ENCODE data around the gene CCIN.

CCIN gene

DNA sequence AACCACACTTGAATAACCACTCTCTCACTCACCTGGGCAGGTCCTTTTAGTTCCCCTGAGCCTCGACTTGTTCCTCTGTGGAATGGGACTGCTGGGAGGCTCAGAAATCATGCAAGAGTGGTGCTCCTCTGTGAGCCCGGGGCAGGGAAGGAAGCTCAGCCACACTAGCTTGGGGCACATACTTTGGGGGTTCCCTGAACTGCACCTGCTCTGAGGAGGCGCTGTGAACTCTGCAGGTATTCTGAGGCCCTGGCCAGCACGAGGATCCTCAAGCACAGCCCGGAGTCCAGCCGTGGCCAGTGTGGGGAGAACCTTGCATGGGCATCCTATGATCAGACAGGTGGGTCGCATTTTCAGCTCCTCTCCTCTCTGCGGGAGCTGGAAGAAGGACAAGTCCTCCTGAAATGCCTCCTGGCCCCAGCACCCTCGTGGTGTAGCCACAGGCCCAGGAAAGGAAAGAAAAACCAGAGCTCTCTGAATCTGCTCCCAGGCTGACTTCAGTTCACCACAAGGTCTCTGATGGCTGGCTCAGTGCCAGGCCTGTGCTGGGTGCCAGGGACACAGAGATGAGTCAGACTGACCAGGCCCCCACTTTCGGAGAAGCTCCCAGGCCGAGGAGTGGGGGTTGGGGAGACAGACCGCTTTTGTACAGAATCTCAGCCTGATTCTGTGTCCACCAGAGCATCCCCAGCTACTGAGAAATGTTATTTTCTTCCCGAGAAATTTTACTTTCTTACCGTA, 20.7 kb upstream of the CCIN start:
- no peaks in the 10 kb centered on the region for H3K4me1 ChIP-seq (ENCODE audit: control insufficient read depth, insufficient read depth, low read length)
- no peak overlapping the region for H3K27ac ChIP-seq (ENCODE audit: insufficient read depth, low read depth, low read length, poor library complexity, severe bottlenecking)
- 91 to 92% methylated on average over 14 of the region's 14 CpGs for WGBS, 2 experiments
- H3K27me3 ChIP-seq (ENCODE audit: control insufficient read depth, insufficient read depth, low read length, poor library complexity, severe bottlenecking) = no peaks in the 10 kb centered on the region
- H3K36me3 ChIP-seq (ENCODE audit: control insufficient read depth, insufficient read depth, low read length) = peaks cover 8% of the 10 kb centered on the region
- H3K9me3 ChIP-seq (ENCODE audit: control insufficient read depth, low read length) = no peaks in the 10 kb centered on the region
- no peak overlapping the region for H3K4me3 ChIP-seq (ENCODE audit: insufficient read depth, low read depth, low read length)

DNA sequence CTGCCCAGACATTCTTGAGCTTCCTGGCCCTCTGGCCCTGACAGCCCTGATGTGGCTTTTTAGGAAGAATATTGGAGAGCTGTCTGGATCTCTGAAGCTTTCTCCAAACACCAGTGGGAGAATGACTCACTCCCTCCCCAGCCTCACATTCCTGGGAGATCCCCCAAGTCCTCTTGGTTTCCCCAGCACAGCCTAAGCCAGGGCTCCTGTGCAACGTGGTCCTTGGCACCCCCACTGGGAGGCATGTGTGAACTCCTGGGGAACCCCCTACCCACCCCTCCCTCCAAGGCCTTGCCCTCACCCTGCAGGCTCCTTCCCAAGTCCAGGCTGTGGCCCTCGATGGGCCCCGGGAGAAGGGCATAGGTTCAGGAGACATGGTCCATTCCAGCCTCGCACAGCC, 20.0 kb upstream of the CCIN start:
- Histone ChIP-seq H3K36me3 (ENCODE audit: control insufficient read depth, insufficient read depth, low read length) (peaks cover 4% of the 10 kb centered on the region), H3K9me3 (ENCODE audit: control insufficient read depth, low read length) (no peaks in the 10 kb centered on the region), H3K27ac (ENCODE audit: insufficient read depth, low read depth, low read length, poor library complexity, severe bottlenecking) (no peak overlapping the region), H3K4me1 (ENCODE audit: control insufficient read depth, insufficient read depth, low read length) (no peaks in the 10 kb centered on the region), H3K4me3 (ENCODE audit: insufficient read depth, low read depth, low read length) (no peak overlapping the region), H3K27me3 (ENCODE audit: control insufficient read depth, insufficient read depth, low read length, poor library complexity, severe bottlenecking) (no peaks in the 10 kb centered on the region)
- WGBS, 2 experiments = 88 to 89% methylated on average over 4 of the region's 4 CpGs

DNA sequence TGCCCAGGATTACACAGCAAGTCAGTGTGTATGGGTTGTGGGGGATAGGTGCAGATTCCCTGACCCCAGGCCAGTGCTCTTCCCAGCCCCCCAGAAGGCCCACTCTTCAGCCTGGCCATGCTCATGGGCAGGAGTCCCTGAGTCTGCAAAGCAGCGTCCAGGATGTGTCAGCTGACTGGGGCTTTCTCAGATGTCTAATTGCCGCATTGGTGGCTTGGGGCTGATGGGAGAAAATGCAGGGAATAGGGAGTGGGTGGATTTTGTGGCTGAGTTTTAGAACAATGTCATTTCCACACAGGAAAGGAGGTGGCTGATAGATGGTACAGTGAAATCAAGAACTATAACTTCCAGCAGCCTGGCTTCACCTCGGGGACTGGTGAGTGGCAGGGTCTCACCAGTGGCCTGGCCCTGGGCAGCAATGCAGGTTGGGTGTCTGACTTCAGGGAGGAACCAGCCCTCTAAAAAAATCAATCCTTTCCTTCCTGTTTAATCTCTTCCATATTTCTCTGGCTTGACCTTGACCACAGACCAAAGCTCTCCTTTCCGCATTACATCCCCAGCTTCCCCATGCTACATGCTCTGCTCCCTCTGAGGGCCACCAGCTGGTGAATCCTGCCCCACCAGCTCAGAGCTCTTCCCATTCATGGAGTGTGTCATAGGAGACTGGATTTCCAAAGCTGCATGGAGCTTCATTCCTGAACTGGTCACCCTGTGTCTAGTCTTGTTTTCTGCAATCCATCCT, 18.4 kb upstream of the CCIN start:
- 90 to 93% methylated on average over 4 of the region's 4 CpGs for WGBS, 2 experiments
- Histone ChIP-seq H3K27ac (ENCODE audit: insufficient read depth, low read depth, low read length, poor library complexity, severe bottlenecking) (no peak overlapping the region), H3K36me3 (ENCODE audit: control insufficient read depth, insufficient read depth, low read length) (no peaks in the 10 kb centered on the region), H3K4me3 (ENCODE audit: insufficient read depth, low read depth, low read length) (no peak overlapping the region), H3K4me1 (ENCODE audit: control insufficient read depth, insufficient read depth, low read length) (peaks cover 3% of the 10 kb centered on the region), H3K27me3 (ENCODE audit: control insufficient read depth, insufficient read depth, low read length, poor library complexity, severe bottlenecking) (no peaks in the 10 kb centered on the region), H3K9me3 (ENCODE audit: control insufficient read depth, low read length) (no peaks in the 10 kb centered on the region)

DNA sequence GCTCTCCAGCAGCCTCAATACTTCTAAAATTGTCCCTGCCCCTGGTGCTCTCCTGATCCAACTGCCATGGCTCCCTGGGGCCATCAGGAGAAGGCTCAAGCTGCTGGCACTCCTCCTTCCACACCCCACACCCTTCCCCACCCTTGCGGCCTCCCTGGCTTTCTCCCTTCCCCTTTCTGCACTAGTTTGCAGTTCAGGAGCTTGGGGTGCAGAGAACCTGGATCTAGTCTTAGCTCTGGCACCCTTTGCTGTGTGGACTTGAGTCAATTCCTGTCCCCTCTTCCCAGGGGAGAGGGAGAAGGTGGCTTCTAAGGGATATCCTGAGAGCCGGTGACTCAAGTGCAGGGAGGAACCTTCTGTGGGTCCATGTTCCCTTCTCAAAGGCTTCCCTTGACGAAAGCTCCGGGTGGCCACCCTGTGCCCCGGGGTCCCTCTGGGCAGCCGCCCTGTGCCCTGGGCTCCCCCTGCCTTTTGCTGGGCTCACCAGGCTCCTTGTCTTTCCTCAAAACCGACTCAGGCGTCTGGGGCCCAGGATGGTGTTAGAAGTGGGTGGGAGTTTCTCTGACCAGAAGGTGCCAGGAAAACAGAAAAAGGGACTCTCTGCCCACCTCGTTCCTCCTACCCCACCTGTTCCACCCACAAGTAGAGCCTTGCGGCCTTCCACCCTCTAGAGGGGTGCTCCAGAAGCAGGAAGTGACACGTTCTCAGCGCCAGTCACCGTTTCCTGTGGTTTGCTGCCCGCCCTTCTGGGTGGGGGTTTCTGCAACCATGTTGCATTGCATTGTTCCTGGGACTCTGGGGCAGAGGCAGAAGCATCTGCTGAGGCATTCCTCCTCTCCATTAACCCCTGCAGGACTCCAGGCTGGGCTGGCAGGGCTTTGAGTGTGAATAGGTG, 17.6 kb upstream of the CCIN start:
- no peaks in the 10 kb centered on the region for H3K27me3 ChIP-seq (ENCODE audit: control insufficient read depth, insufficient read depth, low read length, poor library complexity, severe bottlenecking)
- peaks cover 3% of the 10 kb centered on the region for H3K4me1 ChIP-seq (ENCODE audit: control insufficient read depth, insufficient read depth, low read length)
- no peaks in the 10 kb centered on the region for H3K9me3 ChIP-seq (ENCODE audit: control insufficient read depth, low read length)
- peaks cover 6% of the 10 kb centered on the region for H3K36me3 ChIP-seq (ENCODE audit: control insufficient read depth, insufficient read depth, low read length)
- no peak overlapping the region for H3K4me3 ChIP-seq (ENCODE audit: insufficient read depth, low read depth, low read length)
- no peak overlapping the region for H3K27ac ChIP-seq (ENCODE audit: insufficient read depth, low read depth, low read length, poor library complexity, severe bottlenecking)
- WGBS, 2 experiments = 91 to 95% methylated on average over 14 of the region's 14 CpGs

DNA sequence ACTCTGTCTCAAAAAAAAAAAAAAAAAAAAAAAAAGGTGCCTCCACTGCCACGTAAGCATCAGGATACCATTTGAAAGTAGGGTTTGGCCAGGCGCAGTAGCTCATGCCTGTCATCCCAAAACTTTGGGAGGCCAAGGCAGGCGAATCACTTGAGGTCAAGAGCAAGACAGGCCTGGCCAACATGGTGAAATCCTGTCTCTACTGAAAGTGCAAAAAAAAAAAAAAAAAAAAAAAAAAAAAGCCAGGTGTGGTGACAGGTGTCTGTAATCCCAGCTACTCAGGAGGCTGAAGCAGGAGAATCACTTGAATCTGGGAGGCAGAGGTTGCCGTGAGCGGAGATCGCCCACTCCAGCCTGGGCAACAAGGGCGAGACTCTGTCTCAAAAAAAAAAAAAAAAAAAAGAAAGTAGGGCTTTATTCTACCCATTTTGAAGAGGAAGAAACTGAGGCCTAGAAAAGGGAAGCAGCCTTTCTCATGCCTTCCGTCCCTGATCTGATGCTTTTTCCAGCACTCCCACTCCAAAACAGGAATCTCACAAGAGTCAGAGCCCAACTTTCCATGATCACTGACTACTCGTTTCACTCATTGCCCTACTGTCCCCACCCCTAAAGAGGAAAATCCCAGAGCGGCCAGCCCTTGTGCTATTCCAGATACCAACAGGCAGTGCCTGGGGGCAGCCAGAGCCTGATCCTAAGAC, 16.3 kb upstream of the CCIN start:
- WGBS, 2 experiments = 92 to 93% methylated on average over 10 of the region's 10 CpGs
- no peak overlapping the region for H3K27ac ChIP-seq (ENCODE audit: insufficient read depth, low read depth, low read length, poor library complexity, severe bottlenecking)
- H3K36me3 ChIP-seq (ENCODE audit: control insufficient read depth, insufficient read depth, low read length) = peaks cover 8% of the 10 kb centered on the region

DNA sequence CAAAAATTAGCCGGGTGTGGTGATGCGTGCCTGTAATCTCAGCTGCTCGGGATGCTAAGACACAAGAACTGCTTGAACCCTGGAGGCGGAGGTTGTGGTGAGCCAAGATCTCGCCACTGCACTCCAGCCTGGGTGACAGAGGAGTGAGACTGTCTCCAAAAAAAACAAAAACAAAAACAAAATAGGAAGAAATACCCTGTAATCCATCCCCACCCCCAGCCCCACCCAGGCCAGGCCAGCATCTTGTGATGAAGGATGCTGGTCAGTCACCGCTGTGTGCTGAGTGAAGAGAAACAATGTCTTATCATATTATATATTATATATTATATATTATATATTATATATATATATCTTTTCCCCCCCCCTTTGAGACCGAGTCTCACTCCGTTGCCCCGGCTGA, 15.4 kb upstream of the CCIN start:
- WGBS, 2 experiments = 74% methylated on average over 5 to 7 of the region's 9 CpGs
- H3K27ac ChIP-seq (ENCODE audit: insufficient read depth, low read depth, low read length, poor library complexity, severe bottlenecking) = no peak overlapping the region
- peaks cover 8% of the 10 kb centered on the region for H3K36me3 ChIP-seq (ENCODE audit: control insufficient read depth, insufficient read depth, low read length)
- no peaks in the 10 kb centered on the region for H3K27me3 ChIP-seq (ENCODE audit: control insufficient read depth, insufficient read depth, low read length, poor library complexity, severe bottlenecking)
- H3K4me3 ChIP-seq (ENCODE audit: insufficient read depth, low read depth, low read length) = no peak overlapping the region
- peaks cover 3% of the 10 kb centered on the region for H3K4me1 ChIP-seq (ENCODE audit: control insufficient read depth, insufficient read depth, low read length)
- no peaks in the 10 kb centered on the region for H3K9me3 ChIP-seq (ENCODE audit: control insufficient read depth, low read length)

More for the DNA sequence above, 16.3 kb upstream of the CCIN start:
- no peaks in the 10 kb centered on the region for H3K27me3 ChIP-seq (ENCODE audit: control insufficient read depth, insufficient read depth, low read length, poor library complexity, severe bottlenecking)
- no peaks in the 10 kb centered on the region for H3K9me3 ChIP-seq (ENCODE audit: control insufficient read depth, low read length)
- H3K4me1 ChIP-seq (ENCODE audit: control insufficient read depth, insufficient read depth, low read length) = peaks cover 3% of the 10 kb centered on the region
- H3K4me3 ChIP-seq (ENCODE audit: insufficient read depth, low read depth, low read length) = no peak overlapping the region

DNA sequence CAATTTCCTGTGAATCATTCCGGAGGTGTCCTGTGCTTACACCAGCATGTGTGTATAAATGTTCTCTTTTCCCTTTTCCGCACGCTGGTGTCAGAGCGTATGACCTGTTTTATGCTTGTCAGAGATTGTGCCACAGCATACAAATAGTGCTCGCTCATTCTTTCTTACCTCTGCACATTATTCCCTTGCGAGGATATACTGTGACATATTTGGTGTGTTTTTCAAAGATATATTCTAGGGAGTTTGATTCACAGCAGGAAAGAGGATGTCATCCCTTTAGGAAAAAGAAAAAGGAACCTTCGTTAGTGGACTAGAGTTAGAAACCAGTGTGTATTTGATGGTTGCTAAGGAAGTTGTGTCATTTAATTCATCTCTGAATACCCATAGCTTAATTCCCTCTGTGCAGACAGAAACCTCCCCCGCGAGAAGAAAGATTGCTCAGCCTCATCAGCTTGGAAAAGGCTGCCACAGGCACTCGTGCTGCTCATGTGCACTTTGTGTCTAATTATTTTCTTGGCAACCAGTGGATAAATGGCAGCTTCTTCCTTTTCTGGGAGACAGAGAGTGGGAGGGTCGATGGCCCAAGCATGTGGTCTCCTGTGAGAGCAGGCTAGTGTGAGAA, 14.7 kb upstream of the CCIN start:
- peak overlapping the region; percentile 51 for H3K27ac ChIP-seq (ENCODE audit: insufficient read depth, low read depth, low read length, poor library complexity, severe bottlenecking)
- 82 to 86% methylated on average over 11 of the region's 11 CpGs for WGBS, 2 experiments
- H3K4me3 ChIP-seq (ENCODE audit: insufficient read depth, low read depth, low read length) = no peak overlapping the region
- peaks cover 3% of the 10 kb centered on the region for H3K4me1 ChIP-seq (ENCODE audit: control insufficient read depth, insufficient read depth, low read length)
- no peaks in the 10 kb centered on the region for H3K27me3 ChIP-seq (ENCODE audit: control insufficient read depth, insufficient read depth, low read length, poor library complexity, severe bottlenecking)
- H3K36me3 ChIP-seq (ENCODE audit: control insufficient read depth, insufficient read depth, low read length) = peaks cover 8% of the 10 kb centered on the region
- H3K9me3 ChIP-seq (ENCODE audit: control insufficient read depth, low read length) = no peaks in the 10 kb centered on the region

DNA sequence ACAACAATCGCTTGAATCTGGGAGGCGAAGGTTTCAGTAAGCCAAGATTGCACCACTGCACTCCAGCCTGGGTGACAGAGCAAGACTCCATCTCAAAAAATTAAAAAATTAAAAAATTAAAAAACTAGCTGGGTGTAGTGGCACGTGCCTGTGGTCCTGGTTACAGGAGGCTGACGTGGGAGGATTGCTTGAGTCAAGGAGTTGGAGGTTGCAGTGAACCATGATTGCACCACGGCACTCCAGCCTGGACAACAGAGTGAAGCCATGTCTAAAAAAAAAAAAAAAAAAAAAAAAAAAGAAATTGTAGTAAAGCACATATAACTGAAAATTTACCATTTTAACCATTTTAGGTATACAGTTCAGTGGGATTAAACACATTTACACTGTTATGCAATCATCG, 13.1 kb upstream of the CCIN start:
- Histone ChIP-seq H3K27me3 (ENCODE audit: control insufficient read depth, insufficient read depth, low read length, poor library complexity, severe bottlenecking) (no peaks in the 10 kb centered on the region), H3K36me3 (ENCODE audit: control insufficient read depth, insufficient read depth, low read length) (peaks cover 8% of the 10 kb centered on the region), H3K4me1 (ENCODE audit: control insufficient read depth, insufficient read depth, low read length) (peaks cover 3% of the 10 kb centered on the region), H3K27ac (ENCODE audit: insufficient read depth, low read depth, low read length, poor library complexity, severe bottlenecking) (no peak overlapping the region), H3K9me3 (ENCODE audit: control insufficient read depth, low read length) (no peaks in the 10 kb centered on the region), H3K4me3 (ENCODE audit: insufficient read depth, low read depth, low read length) (no peak overlapping the region)
- 98% methylated on average over 5 of the region's 6 CpGs for WGBS, 2 experiments

DNA sequence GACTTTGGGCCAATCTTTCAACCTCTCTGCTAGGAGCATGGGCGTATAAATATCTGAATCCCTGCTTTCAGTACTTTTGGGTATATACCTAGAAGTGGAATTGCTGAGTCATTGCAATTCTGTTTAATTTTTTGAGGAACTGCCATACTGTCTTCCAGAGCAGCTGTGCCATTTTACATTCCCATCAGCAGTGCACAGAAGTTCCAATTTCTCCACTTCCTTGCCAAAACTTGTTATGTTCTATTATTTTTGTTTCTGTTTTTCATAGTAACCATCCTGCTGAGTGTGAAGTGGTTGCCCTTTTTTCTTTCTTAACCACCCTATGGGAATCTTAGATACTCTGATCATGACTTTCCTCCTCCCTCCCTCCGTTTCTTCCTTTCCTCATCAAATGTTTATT, 11.1 kb upstream of the CCIN start:
- Histone ChIP-seq H3K27ac (ENCODE audit: insufficient read depth, low read depth, low read length, poor library complexity, severe bottlenecking) (no peak overlapping the region), H3K9me3 (ENCODE audit: control insufficient read depth, low read length) (no peaks in the 10 kb centered on the region), H3K4me1 (ENCODE audit: control insufficient read depth, insufficient read depth, low read length) (peaks cover 13% of the 10 kb centered on the region), H3K4me3 (ENCODE audit: insufficient read depth, low read depth, low read length) (no peak overlapping the region), H3K27me3 (ENCODE audit: control insufficient read depth, insufficient read depth, low read length, poor library complexity, severe bottlenecking) (no peaks in the 10 kb centered on the region), H3K36me3 (ENCODE audit: control insufficient read depth, insufficient read depth, low read length) (peaks cover 8% of the 10 kb centered on the region)
- 95 to 96% methylated on average over 2 of the region's 2 CpGs for WGBS, 2 experiments

Measured in ectodermal cell (in vitro differentiated cells).